HG03575 (cell line): ENCODE results near the gene LANCL3.

ENCODE experiments used
- ATAC-seq: cut with Tn5 transposase; IDR thresholded peaks from one replicate; pipeline ENCODE4 v1.9.1; 2021; ENCODE audit not compliant: unreplicated experiment, insufficient number of reproducible peaks, low FRiP score; ENCODE audit errors: extremely low read depth

Gene LANCL3

GRCh38 chrX:37722595-37722994 lies 151.1 kb downstream of the LANCL3 start:
- ATAC-seq = no peak

GRCh38 chrX:37726346-37726745 lies 154.9 kb downstream of the LANCL3 start:
- ATAC-seq = no peak
